PC-9 (cell line): ENCODE measurements around the gene SUGCT. TPM values are rescaled to one million over a fixed set of nuclear protein-coding genes. Genes with fewer than 3 reads are reported as not detected.

Experiments
- BruUV-seq: library from RNA; stranded (reverse); fragments of 400-500 nt; replicated peaks from 2 replicates; lab custom pipeline; 2021; lab: Mats Ljungman, UMichigan
- CTCF ChIA-PET: fragments of 300-600 bp; sonication (Branson Sonifier 250); formaldehyde crosslinking; loops from one replicate; lab custom pipeline; 2022; ENCODE audit warnings: antibody characterized with exemption; lab: Charles Lee
- POLR2A ChIA-PET: fragments of 300-600 bp; sonication (Branson Sonifier 250); formaldehyde crosslinking; loops from one replicate; lab custom pipeline; 2022; ENCODE audit warnings: antibody characterized with exemption; ENCODE audit not compliant: unreplicated experiment; lab: Charles Lee
- DNase-seq, 2 experiments: peaks; one replicate each; pipeline versions ENCODE4 v3.0.0 to v3.0.0-alpha.2; 2015 to 2022; ENCODE audit warnings: mixed read lengths in 1 of 2
- H2AFZ ChIP-seq: fragments of 200-600 bp; sonication (generic); 2 replicates; pipeline ENCODE4 v1.8.1; 2017; ENCODE audit warnings: antibody characterized with exemption
- H3F3A ChIP-seq: fragments of 200-600 bp; sonication (generic); 2 replicates; pipeline ENCODE4 v1.8.1; 2017; ENCODE audit warnings: antibody characterized with exemption, mild to moderate bottlenecking, low read depth; ENCODE audit not compliant: insufficient read depth
- H3K27ac ChIP-seq: fragments of 200-600 bp; sonication (generic); 2 replicates; pipeline ENCODE4 v1.6.1; 2016; ENCODE audit warnings: mixed run types
- H3K27me3 ChIP-seq: fragments of 200-600 bp; sonication (generic); 2 replicates; pipeline ENCODE4 v1.6.1; 2016; ENCODE audit warnings: low read depth, mixed run types; ENCODE audit not compliant: insufficient read depth
- H3K36me3 ChIP-seq: fragments of 200-600 bp; sonication (generic); 2 replicates; pipeline ENCODE4 v1.6.1; 2016; ENCODE audit warnings: low read depth, mixed run types
- H3K4me1 ChIP-seq: fragments of 200-600 bp; sonication (generic); replicated peaks from 2 replicates; pipeline ENCODE4 v1.6.1; 2016; ENCODE audit warnings: mixed run types; ENCODE audit not compliant: insufficient read depth
- H3K4me2 ChIP-seq: fragments of 200-600 bp; sonication (generic); 2 replicates; pipeline ENCODE4 v1.6.1; 2017; ENCODE audit warnings: mixed run types
- H3K4me3 ChIP-seq: fragments of 200-600 bp; sonication (generic); 2 replicates; pipeline ENCODE4 v1.6.1; 2016; ENCODE audit warnings: mixed run types
- H3K79me2 ChIP-seq: fragments of 200-600 bp; sonication (generic); 2 replicates; pipeline ENCODE4 v1.6.1; 2017; ENCODE audit warnings: low read depth, mixed run types
- H3K9me2 ChIP-seq: fragments of 200-600 bp; sonication (generic); 2 replicates; pipeline ENCODE4 v1.8.1; 2017; ENCODE audit warnings: mild to moderate bottlenecking; ENCODE audit not compliant: insufficient read depth
- H3K9me3 ChIP-seq: fragments of 200-600 bp; sonication (generic); 2 replicates; pipeline ENCODE4 v1.8.1; 2016; ENCODE audit warnings: low read depth; ENCODE audit not compliant: insufficient read depth
- H4K20me1 ChIP-seq: fragments of 200-600 bp; sonication (generic); 2 replicates; pipeline ENCODE4 v1.8.1; 2017; ENCODE audit not compliant: insufficient read depth
- CTCF ChIP-seq: fragments of 200-600 bp; sonication (generic); conservative IDR thresholded peaks from 2 replicates; pipeline ENCODE4 v1.6.1; 2017; ENCODE audit warnings: mixed run types, antibody characterized with exemption, mild to moderate bottlenecking, moderate library complexity
- EZH2 ChIP-seq: fragments of 200-600 bp; sonication (generic); IDR thresholded peaks from 2 replicates; pipeline ENCODE4 v1.8.0; 2017; ENCODE audit warnings: antibody characterized with exemption, low read depth
- intact Hi-C: fragments of 100-400 bp; cut with micrococcal nuclease; formaldehyde crosslinking; loops from one replicate; pipeline ENCODE4 v1.10.0; 2022; ENCODE audit not compliant: unreplicated experiment
- total RNA-seq: library from RNA; stranded (reverse); gene quantifications from 2 replicates; pipeline ENCODE4 v1.2.3, GENCODE V29; 2021

SUGCT gene
- total RNA-seq, 1 experiment from 2014 or later = 3.5 TPM

GRCh38 chr7:40544221-40544723, 409.5 kb downstream of the SUGCT start:
- no peaks in the 10 kb centered on the region for H3K27me3 ChIP-seq
- BruUV-seq = no TSS peak
- no peaks in the 10 kb centered on the region for H4K20me1 ChIP-seq
- DNase-seq = no peak
- no peaks in the 10 kb centered on the region for H3K79me2 ChIP-seq
- no peak overlapping the region for H3K27ac ChIP-seq
- CTCF ChIA-PET = no interaction called here
- no peaks in the 10 kb centered on the region for H3K9me3 ChIP-seq
- TF ChIP-seq CTCF (no peak), EZH2 (no peak)
- POLR2A ChIA-PET = interaction anchor here (0.8 kb wide), 1 partner anchor 1505 kb away, joined by 4 read pairs; no protein-coding TSS in a partner anchor
- H3K36me3 ChIP-seq = no peaks in the 10 kb centered on the region
- no peak overlapping the region for H3K4me2 ChIP-seq
- no peaks in the 10 kb centered on the region for H3F3A ChIP-seq
- no peaks in the 10 kb centered on the region for H3K4me1 ChIP-seq
- H3K4me3 ChIP-seq = no peak overlapping the region
- no peaks in the 10 kb centered on the region; the same call in 1 of the 2 replicates for H3K9me2 ChIP-seq
- intact Hi-C loops = no loop called here
- H2AFZ ChIP-seq = no peak overlapping the region

GRCh38 chr7:40544871-40545303, 410.1 kb downstream of the SUGCT start:
- POLR2A ChIA-PET = interaction anchor here (0.8 kb wide), 1 partner anchor 1505 kb away, joined by 4 read pairs; no protein-coding TSS in a partner anchor
- no peak for TF ChIP-seq EZH2
- no peak for TF ChIP-seq CTCF

GRCh38 chr7:40545739-40546138, 410.9 kb downstream of the SUGCT start:
- Histone ChIP-seq H3K79me2 (no peaks in the 10 kb centered on the region), H3F3A (no peaks in the 10 kb centered on the region), H4K20me1 (no peaks in the 10 kb centered on the region), H3K4me3 (no peak overlapping the region), H3K27ac (no peak overlapping the region), H3K4me2 (no peak overlapping the region), H3K4me1 (no peaks in the 10 kb centered on the region), H3K36me3 (no peaks in the 10 kb centered on the region), H2AFZ (no peak overlapping the region), H3K27me3 (no peaks in the 10 kb centered on the region), H3K9me2 (no peaks in the 10 kb centered on the region; the same call in 1 of the 2 replicates), H3K9me3 (no peaks in the 10 kb centered on the region)
- ChIA-PET CTCF (no interaction called here), POLR2A (no interaction called here)
- TF ChIP-seq CTCF = no peak
- TF ChIP-seq EZH2 = no peak
- intact Hi-C loops = no loop called here
- no TSS peak for BruUV-seq
- no peak for DNase-seq

More at GRCh38 chr7:40544871-40545303, 410.1 kb downstream of the SUGCT start:
- Histone ChIP-seq H3F3A (no peaks in the 10 kb centered on the region), H3K9me3 (no peaks in the 10 kb centered on the region), H3K9me2 (no peaks in the 10 kb centered on the region; the same call in 1 of the 2 replicates), H3K36me3 (no peaks in the 10 kb centered on the region), H3K4me2 (no peak overlapping the region), H3K27ac (no peak overlapping the region), H3K27me3 (no peaks in the 10 kb centered on the region), H3K79me2 (no peaks in the 10 kb centered on the region), H2AFZ (no peak overlapping the region), H3K4me3 (no peak overlapping the region), H3K4me1 (no peaks in the 10 kb centered on the region), H4K20me1 (no peaks in the 10 kb centered on the region)
- CTCF ChIA-PET = no interaction called here
- BruUV-seq = no TSS peak
- DNase-seq = no peak
- intact Hi-C loops = no loop called here
